ENCODE results near the gene MACROD2. TPM values are rescaled to one million over a fixed set of nuclear protein-coding genes. Genes with fewer than 3 reads are reported as not detected.

Gene MACROD2
- total RNA-seq, 1 experiment from 2014 or later, result 1.6 TPM

DNA sequence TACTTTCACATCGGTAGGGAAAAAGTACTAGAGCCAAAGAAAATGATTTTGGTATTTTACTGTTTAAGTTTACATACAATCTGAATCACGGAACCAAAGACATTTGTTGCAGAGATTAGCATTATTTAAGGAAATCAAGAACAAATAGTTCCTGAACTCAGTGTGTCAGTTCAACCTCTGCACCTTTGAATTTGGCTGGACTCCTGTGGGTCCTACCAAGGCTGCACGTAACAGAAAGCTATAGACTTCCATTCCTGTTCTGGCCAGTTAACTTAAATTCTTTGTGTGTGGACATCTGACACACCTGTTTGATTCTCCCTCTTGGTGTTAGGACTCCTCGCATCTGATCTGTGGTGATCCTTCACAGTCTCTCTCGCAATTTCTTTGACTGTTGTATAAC lies 69.6 kb downstream of the MACROD2 start:
- H3K14ac ChIP-seq (ENCODE audit: insufficient read depth, low read length), result no peak overlapping the region
- no peak overlapping the region for H4K91ac ChIP-seq (ENCODE audit: insufficient read length, low read depth, low read length)
- Mint-ChIP-seq H3K9me3 (no peaks in the 10 kb centered on the region), H3K4me1 (peaks cover 12% of the 10 kb centered on the region in 2 experiments), H3K4me3 (no peak overlapping the region), H3K27ac (no peak overlapping the region), H3K27me3 (ENCODE audit: low read depth) (no peaks in the 10 kb centered on the region), H3K36me3 (ENCODE audit: insufficient read depth in 1 of 3, low read depth in 3 of 3) (no peaks in the 10 kb centered on the region)
- no peaks in the 10 kb centered on the region for H3K79me2 ChIP-seq (ENCODE audit: insufficient read depth, low read length)
- H2BK20ac ChIP-seq (ENCODE audit: low read depth, low read length, poor library complexity, severe bottlenecking), result no peak overlapping the region
- no peak overlapping the region for H2BK15ac ChIP-seq (ENCODE audit: low read depth, low read length)
- no peak overlapping the region for H3K9ac ChIP-seq (ENCODE audit: extremely low read depth, insufficient read length, low read length)
- H3K4me1 ChIP-seq (ENCODE audit: insufficient read depth, low read length), result no peaks in the 10 kb centered on the region
- H2AK5ac ChIP-seq (ENCODE audit: insufficient read length, low read length), result no peak overlapping the region
- H3K23ac ChIP-seq (ENCODE audit: insufficient read length, low read depth, low read length), result no peak overlapping the region
- H2BK120ac ChIP-seq (ENCODE audit: low read depth, low read length, poor library complexity, severe bottlenecking), result no peak overlapping the region
- no peak overlapping the region for H4K5ac ChIP-seq (ENCODE audit: insufficient read length, low read depth, low read length)
- no peaks in the 10 kb centered on the region for H3K79me1 ChIP-seq (ENCODE audit: insufficient read depth, low read depth, low read length, poor library complexity, severe bottlenecking)
- H3K9me3 ChIP-seq (ENCODE audit: control insufficient read depth, low read depth, low read length), result no peaks in the 10 kb centered on the region
- H4K20me1 ChIP-seq (ENCODE audit: control insufficient read depth, insufficient read depth, insufficient read length), result no peaks in the 10 kb centered on the region
- H3K18ac ChIP-seq (ENCODE audit: insufficient read length, low read depth, low read length), result no peak overlapping the region
- no CpG with 5 or more reads among the region's 5 CpGs for WGBS (ENCODE audit: extremely low coverage, insufficient read length, low lambda C conversion rate)
- H3K27ac ChIP-seq (ENCODE audit: insufficient read length, low read depth, low read length), result no peak overlapping the region
- no peak overlapping the region for H2AFZ ChIP-seq (ENCODE audit: low read length)
- TF ChIP-seq, protein P1, sequence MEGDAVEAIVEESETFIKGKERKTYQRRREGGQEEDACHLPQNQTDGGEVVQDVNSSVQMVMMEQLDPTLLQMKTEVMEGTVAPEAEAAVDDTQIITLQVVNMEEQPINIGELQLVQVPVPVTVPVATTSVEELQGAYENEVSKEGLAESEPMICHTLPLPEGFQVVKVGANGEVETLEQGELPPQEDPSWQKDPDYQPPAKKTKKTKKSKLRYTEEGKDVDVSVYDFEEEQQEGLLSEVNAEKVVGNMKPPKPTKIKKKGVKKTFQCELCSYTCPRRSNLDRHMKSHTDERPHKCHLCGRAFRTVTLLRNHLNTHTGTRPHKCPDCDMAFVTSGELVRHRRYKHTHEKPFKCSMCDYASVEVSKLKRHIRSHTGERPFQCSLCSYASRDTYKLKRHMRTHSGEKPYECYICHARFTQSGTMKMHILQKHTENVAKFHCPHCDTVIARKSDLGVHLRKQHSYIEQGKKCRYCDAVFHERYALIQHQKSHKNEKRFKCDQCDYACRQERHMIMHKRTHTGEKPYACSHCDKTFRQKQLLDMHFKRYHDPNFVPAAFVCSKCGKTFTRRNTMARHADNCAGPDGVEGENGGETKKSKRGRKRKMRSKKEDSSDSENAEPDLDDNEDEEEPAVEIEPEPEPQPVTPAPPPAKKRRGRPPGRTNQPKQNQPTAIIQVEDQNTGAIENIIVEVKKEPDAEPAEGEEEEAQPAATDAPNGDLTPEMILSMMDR (conservative IDR thresholded peaks at IDR 0.05), result no peak
- no peak overlapping the region for H2BK5ac ChIP-seq (ENCODE audit: insufficient read length, low read length)
- no peak overlapping the region for H3T11ph ChIP-seq (ENCODE audit: low read length)
- DNase-seq, result no peak
- no peak overlapping the region for H3K56ac ChIP-seq (ENCODE audit: insufficient read length, low read depth, low read length)
- H4K8ac ChIP-seq (replicated peaks; ENCODE audit: insufficient read length, low read depth, low read length), result no peak overlapping the region
- no peak overlapping the region for H2BK12ac ChIP-seq (ENCODE audit: insufficient read length, low read depth, low read length)
- H3K23me2 ChIP-seq (ENCODE audit: insufficient read length, low read depth, low read length, poor library complexity, severe bottlenecking), result no peaks in the 10 kb centered on the region
- no peak overlapping the region for H3K4ac ChIP-seq (ENCODE audit: low read depth, low read length)
- H3K27me3 ChIP-seq (ENCODE audit: insufficient read depth, low read length), result no peaks in the 10 kb centered on the region
- H3K4me2 ChIP-seq (ENCODE audit: insufficient read depth, insufficient read length, low read length), result no peak overlapping the region

Data from H9 (cell line).